ENCODE results near the gene AGAP4. TPM values are rescaled to one million over a fixed set of nuclear protein-coding genes. Genes with fewer than 3 reads are reported as not detected.

AGAP4 gene
- total RNA-seq, 2 experiments from 2014 or later: 15.7 to 29.3 TPM

Small RNA genes lying within 50 kb of the gene (small RNA-seq; reads per million reads assigned to genes)
- not detected for gene AC012044.1
- gene RNA5SP310: not detected

Other genes with a start within 250 kb of the AGAP4 start
- gene ZFAND4, start 174.7 kb downstream of the AGAP4 start, total RNA-seq (2014; rRNA removed; shearing (Covaris generic)): 15.1 and 18.6 TPM in 2 replicates
- gene ZFAND4, start 174.7 kb downstream of the AGAP4 start, total RNA-seq (2022): 35.8 and 35.9 TPM in 2 replicates
- gene WASHC2C, start 120.2 kb downstream of the AGAP4 start, total RNA-seq (2014; rRNA removed; shearing (Covaris generic)): 20.7 and 21.5 TPM in 2 replicates
- gene WASHC2C, start 120.2 kb downstream of the AGAP4 start, total RNA-seq (2022): 34.6 and 35.3 TPM in 2 replicates
- 50.5 and 50.6 TPM in 2 replicates for gene TIMM23, start 125.0 kb upstream of the AGAP4 start, total RNA-seq (2014; rRNA removed; shearing (Covaris generic))
- 51.7 and 59.1 TPM in 2 replicates for gene TIMM23, start 125.0 kb upstream of the AGAP4 start, total RNA-seq (2022)
- 78.8 and 100.0 TPM in 2 replicates for gene NCOA4, start 183.1 kb upstream of the AGAP4 start, total RNA-seq (2014; rRNA removed; shearing (Covaris generic))
- gene NCOA4, start 183.1 kb upstream of the AGAP4 start, total RNA-seq (2022): 71.1 and 72.4 TPM in 2 replicates
- not detected in 2 replicates for gene MSMB, start 198.8 kb upstream of the AGAP4 start, total RNA-seq (2014; rRNA removed; shearing (Covaris generic))
- gene MSMB, start 198.8 kb upstream of the AGAP4 start, total RNA-seq (2022): not detected in 2 replicates

All from OCI-LY7 (cell line).